Thyroid gland (tissue), 4 donors: ENCODE data around the gene MAP2K5.

ENCODE experiments used
- CTCF ChIP-seq, 6 experiments: fragments of 200-600 bp in 3 of 6; fragments of 450-650 bp in 3 of 6; sonication (generic) in 3 of 6; IDR thresholded peaks; one replicate each; pipeline ENCODE4 v1.5.1; 2016 to 2019; ENCODE audit warnings: antibody characterized with exemption in 6 of 6, mild to moderate bottlenecking in 2 of 6, inconsistent platforms in 1 of 6, moderate library complexity in 1 of 6
- POLR2A ChIP-seq, 2 donors: fragments of 450-650 bp; IDR thresholded peaks; one replicate each; pipeline ENCODE4 v1.6.1; 2017; ENCODE audit warnings: antibody characterized with exemption in 2 of 2, mild to moderate bottlenecking in 2 of 2, moderate library complexity in 1 of 2

DNA sequence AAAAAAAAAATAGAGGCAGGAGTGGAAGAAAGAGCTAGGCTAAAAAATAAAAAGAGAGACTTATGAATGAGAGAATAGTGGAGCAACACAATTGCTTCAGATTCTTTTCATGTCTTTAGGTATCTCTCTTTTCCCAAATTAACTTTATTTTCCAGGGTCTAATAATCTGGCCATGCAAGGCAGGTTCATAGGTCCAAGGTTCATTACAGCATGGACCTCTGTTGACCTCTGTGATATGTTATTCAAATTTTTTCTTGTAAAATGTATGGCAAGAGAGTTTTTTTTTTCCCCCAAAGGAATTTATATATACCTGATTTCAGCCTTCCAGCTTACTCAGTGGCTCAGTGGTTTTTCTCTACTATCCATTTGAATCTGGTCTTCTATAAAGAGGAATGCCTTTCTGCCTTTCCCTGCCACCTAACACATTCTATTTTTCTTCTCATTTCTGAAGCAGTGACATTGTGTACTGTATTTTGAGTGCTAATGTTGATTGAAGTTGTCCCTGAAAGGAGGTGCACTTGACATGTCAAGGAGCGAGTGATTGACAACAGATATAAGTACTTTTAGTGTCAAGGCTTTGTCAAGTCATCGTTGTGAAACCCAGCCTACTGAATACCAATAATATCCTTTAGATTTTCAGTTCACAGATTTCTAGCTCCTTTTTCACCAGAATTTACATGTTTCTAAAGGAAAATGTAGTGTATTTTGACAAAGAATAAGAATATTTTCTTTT lies 118.5 kb downstream of the MAP2K5 start:
- TF ChIP-seq CTCF (IDR thresholded peaks at IDR 0.05) (no peak), POLR2A (IDR thresholded peaks at IDR 0.05) (no peak)
